Gastrocnemius medialis (tissue), 4 donors: ENCODE data around the gene MIGA1.

Source experiments
- CTCF ChIP-seq, 5 experiments: fragments of 450-650 bp in 3 of 5; fragments of 200-600 bp in 2 of 5; sonication (generic) in 2 of 5; IDR thresholded peaks in 4 of 5; conservative IDR thresholded peaks in 1 of 5; 1 replicate in 4 of 5; 2 replicates in 1 of 5; pipeline ENCODE4 v1.5.1; 2016 to 2019; ENCODE audit warnings: antibody characterized with exemption in 5 of 5, mild to moderate bottlenecking in 3 of 5, moderate library complexity in 3 of 5
- POLR2A ChIP-seq, 2 donors: fragments of 450-650 bp; IDR thresholded peaks; one replicate each; pipeline ENCODE4 v1.6.1; 2017; ENCODE audit warnings: antibody characterized with exemption in 2 of 2, mild to moderate bottlenecking in 2 of 2, moderate library complexity in 2 of 2

GRCh38 chr1:77742011-77742555 is 37.4 kb upstream of the MIGA1 start:
- TF ChIP-seq CTCF (IDR thresholded peaks at IDR 0.05 in 4 of 5, conservative IDR thresholded peaks at IDR 0.05 in 1 of 5) (no peak), POLR2A (IDR thresholded peaks at IDR 0.05) (no peak)
